ENCODE measurements around the gene COX7A2.

The COX7A2 gene

GRCh38 chr6:75268121-75268987 is 24.8 kb upstream of the COX7A2 start:
- DNase-seq (ENCODE audit: low read depth in 2 of 2), result no peak

- no peak for DNase-seq (ENCODE audit: low read depth in 2 of 2)
These were observed 23.9 kb upstream of the COX7A2 start for GRCh38 chr6:75267461-75267860.

- DNase-seq (ENCODE audit: low read depth in 2 of 2), result no peak
These were observed 23.2 kb upstream of the COX7A2 start for GRCh38 chr6:75266716-75267291.

GRCh38 chr6:75263401-75263750 is 19.8 kb upstream of the COX7A2 start:
- DNase-seq (ENCODE audit: low read depth in 2 of 2), result no peak

- no peak for DNase-seq (ENCODE audit: low read depth in 2 of 2)
These were observed 19.3 kb upstream of the COX7A2 start for GRCh38 chr6:75262716-75263400.

- no peak for DNase-seq (ENCODE audit: low read depth in 2 of 2)
These were observed 17.7 kb upstream of the COX7A2 start for GRCh38 chr6:75261299-75261698.

GRCh38 chr6:75257343-75258087 is 13.9 kb upstream of the COX7A2 start:
- no peak for DNase-seq (ENCODE audit: low read depth in 2 of 2)

GRCh38 chr6:75250552-75250951 is 7.0 kb upstream of the COX7A2 start:
- no peak for DNase-seq (ENCODE audit: low read depth in 2 of 2)

- DNase-seq (ENCODE audit: low read depth in 2 of 2), result no peak
These were observed 6.2 kb upstream of the COX7A2 start for GRCh38 chr6:75249837-75250236.

GRCh38 chr6:75246386-75246785 is 2.8 kb upstream of the COX7A2 start:
- no peak for DNase-seq (ENCODE audit: low read depth in 2 of 2)

- no peak for DNase-seq (ENCODE audit: low read depth in 2 of 2)
These were observed 523 bp upstream of the COX7A2 start for GRCh38 chr6:75244063-75244584.

GRCh38 chr6:75236630-75237029 is 7.0 kb downstream of the COX7A2 start:
- no peak for DNase-seq (ENCODE audit: low read depth in 2 of 2)

GRCh38 chr6:75235271-75235670 is 8.3 kb downstream of the COX7A2 start:
- no peak for DNase-seq (ENCODE audit: low read depth in 2 of 2)

GRCh38 chr6:75234126-75234865 is 9.3 kb downstream of the COX7A2 start:
- DNase-seq (ENCODE audit: low read depth in 2 of 2), result no peak

- no peak for DNase-seq (ENCODE audit: low read depth in 2 of 2)
These were observed 10.4 kb downstream of the COX7A2 start for GRCh38 chr6:75233092-75233615.

- no peak for DNase-seq (ENCODE audit: low read depth in 2 of 2)
These were observed 12.9 kb downstream of the COX7A2 start for GRCh38 chr6:75230484-75231325.

GRCh38 chr6:75224303-75224926 is 19.2 kb downstream of the COX7A2 start:
- DNase-seq (ENCODE audit: low read depth in 2 of 2), result no peak

GRCh38 chr6:75223428-75223827 is 20.2 kb downstream of the COX7A2 start:
- DNase-seq (ENCODE audit: low read depth in 2 of 2), result no peak

GRCh38 chr6:75222261-75222660 is 21.3 kb downstream of the COX7A2 start:
- DNase-seq (ENCODE audit: low read depth in 2 of 2), result no peak

GRCh38 chr6:75221116-75221515 is 22.5 kb downstream of the COX7A2 start:
- DNase-seq (ENCODE audit: low read depth in 2 of 2), result no peak
